Measurements from ENCODE around the gene UVRAG. TPM values are rescaled to one million over a fixed set of nuclear protein-coding genes. Genes with fewer than 3 reads are reported as not detected.

UVRAG gene
- total RNA-seq, 1 donor from 2014 or later: 13.9 TPM

- DNase-seq (ENCODE audit: low spot score): no peak
- intact Hi-C loops (cut with DNase I): no loop called here
Observed at GRCh38 chr11:75782540-75783263, 32.3 kb upstream of the UVRAG start.

DNA sequence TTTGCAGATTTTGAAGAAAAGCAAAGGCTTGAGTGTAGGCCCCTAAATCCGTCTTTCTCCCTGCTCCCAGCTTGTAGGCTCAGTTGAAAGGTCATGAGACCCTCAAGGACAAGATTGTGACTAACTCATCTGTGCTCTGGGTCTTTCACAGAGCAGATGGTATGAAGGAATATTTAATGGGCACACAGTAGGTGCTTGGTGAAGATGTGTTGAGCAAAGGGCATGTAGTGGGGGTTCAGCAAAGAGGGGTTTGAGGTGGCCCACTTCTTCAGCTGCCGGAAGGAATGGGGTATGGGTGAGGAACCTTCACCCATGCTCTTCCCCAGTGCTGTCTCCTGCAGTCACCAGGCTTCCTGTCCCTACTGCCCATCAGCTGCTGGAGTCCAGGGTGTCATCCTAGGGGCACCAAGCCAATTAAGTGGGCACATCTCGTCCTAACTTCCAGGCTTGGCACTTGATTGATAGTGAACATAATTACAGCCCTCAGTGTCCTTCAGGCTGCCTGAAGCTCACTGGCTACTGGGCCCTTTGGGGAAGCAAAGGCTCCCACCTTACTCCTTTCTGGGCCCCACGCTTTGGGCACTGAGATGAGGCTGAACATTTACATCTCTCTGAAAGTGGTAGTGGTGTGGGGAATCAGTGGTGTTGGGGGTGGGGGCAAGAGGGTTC lies 31.5 kb upstream of the UVRAG start:
- DNase-seq (ENCODE audit: low spot score): no peak
- intact Hi-C loops (cut with DNase I): no loop called here

DNA sequence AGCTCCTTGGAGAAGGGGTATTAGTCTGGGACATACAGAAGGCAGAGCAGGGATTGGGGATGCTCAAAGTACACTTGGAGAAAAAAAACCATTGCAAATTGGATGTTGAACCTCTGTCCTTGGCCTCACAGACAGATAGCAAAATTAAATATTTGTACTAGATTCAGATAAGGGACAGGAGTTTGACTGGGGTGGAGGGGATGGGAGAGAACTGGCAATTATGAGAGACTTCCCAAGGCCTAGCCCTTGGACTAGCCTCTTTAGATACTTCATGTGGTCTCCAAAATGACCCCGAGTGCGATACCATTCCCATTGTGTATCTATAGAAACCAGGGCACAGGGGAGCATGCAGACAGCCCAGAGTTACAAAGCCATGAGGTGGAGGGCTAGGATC lies 30.9 kb upstream of the UVRAG start:
- no peak for DNase-seq (ENCODE audit: low spot score)
- intact Hi-C loops (cut with DNase I): no loop called here

- intact Hi-C loops (cut with DNase I): no loop called here
- no peak for DNase-seq (ENCODE audit: low spot score)
Observed at GRCh38 chr11:75784506-75784905, 30.5 kb upstream of the UVRAG start.

- intact Hi-C loops (cut with DNase I): no loop called here
- no peak for DNase-seq (ENCODE audit: low spot score)
Observed at GRCh38 chr11:75785187-75785586, 29.8 kb upstream of the UVRAG start.

DNA sequence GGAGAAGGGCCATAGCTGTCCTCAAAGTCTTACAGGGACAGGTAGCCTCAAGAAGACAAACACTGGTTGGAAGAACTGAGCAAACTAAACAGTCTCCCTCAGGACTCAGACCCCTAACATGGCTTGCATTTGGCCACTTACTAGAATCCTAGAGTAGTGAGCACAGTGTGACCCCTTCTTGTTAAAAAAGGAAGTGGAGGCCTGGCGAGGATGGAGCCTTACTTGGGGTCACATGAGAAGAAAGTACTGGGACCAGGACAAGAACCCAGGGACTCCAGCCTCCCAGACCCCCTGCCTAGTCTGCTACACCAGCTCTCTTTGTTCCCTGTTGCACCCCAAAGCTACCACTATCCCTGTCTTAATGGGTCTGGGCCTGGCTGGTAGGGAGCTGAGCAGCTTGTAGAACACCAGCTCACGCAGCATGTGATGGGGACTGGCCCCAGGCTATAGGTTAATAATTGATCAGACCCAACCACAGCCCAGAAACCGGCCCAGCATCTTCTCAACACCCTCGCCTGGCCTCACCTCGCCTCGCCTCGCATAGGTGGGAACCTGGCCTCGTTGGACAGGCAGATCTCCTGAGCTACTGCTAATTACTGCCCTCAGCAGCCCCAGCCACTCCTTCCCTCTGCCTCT lies 28.8 kb upstream of the UVRAG start:
- no peak for DNase-seq (ENCODE audit: low spot score)
- intact Hi-C loops (cut with DNase I): no loop called here

DNA sequence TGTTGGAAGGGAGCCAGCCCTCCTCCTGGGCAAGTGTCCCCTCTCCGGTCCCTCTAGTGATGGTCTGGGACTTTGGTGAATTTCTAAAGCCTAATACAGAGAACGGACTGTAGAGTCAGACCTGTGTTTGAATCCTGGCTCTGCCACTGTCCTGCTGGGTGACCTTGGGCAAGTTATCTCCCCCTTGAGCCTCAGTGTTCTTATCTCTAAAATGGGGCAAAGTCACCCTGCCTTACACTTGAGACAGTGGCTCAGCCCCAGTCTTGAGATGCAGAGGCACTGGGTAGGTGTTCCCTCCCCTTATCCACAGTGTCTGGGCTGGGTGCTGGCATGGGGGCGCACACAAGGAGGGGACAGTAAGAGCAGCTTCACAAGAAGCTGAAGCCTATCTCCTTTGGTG lies 25.5 kb upstream of the UVRAG start:
- no peak for DNase-seq (ENCODE audit: low spot score)
- intact Hi-C loops (cut with DNase I): no loop called here

DNA sequence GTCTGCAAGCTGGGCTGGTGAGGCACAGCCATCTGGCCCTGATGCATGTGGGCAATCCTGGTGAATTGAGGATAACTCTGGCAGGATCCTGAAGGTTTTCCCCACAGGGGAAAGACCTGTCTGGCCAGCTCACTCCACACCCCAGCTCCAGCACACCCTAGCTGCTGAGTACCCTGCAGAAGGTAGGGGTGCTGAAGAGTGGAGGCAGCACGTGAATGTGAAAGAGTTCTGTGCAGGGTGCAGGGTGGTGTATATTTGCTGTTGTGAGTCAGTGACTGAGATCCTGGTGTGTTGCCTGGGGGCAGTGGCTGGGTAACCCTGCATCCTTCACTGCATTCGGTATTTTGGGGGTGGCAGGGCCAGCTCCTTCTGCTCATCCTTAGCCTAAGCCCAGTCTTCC lies 24.0 kb upstream of the UVRAG start:
- intact Hi-C loops (cut with DNase I): loop anchor here (5.0 kb wide), 1 partner anchor 84 kb away; no protein-coding TSS in a partner anchor
- no peak for DNase-seq (ENCODE audit: low spot score)

- peak; percentile 35 for DNase-seq (ENCODE audit: low spot score)
- intact Hi-C loops (cut with DNase I): loop anchor here (5.0 kb wide), 1 partner anchor 85 kb away; no protein-coding TSS in a partner anchor
Observed at GRCh38 chr11:75792127-75792731, 22.8 kb upstream of the UVRAG start.

DNA sequence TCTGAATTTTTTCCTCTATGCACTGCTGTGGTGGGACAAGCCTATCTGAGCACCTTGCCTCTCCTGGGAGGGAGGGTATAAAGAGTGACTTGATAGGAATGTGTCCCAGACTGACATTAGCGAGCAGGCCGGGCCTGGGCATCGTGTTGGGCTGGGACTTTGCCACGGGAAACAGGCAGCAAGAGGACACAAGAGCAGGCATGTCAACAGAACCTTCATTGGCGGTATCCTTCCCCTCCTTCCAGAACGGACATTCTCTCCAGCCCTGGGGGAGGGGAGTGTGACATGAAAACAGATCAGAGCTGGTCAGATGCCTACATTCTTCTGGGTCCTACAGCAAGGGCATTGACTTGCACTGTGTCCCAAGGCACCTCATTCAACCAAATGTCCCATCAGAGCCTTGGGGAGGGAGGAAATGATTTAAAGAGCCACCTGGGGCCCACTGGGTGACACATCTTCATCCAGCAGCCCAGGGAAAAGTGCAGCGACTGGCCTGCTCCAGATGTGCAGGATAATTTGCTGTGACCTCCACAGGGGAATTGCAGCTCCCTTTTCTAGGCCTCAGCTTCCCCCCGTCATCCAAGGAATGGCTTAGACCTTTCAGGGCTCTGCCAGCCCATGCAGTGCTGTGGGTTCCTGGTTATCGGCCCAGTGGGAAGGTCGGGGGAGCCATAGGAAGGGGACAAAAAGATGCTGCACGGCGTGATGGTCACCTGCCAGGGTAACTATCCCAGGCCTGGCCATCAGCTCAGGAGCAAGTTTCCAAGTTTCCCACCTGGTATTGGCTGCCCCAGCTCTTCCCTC lies 21.8 kb upstream of the UVRAG start:
- intact Hi-C loops (cut with DNase I): loop anchor here (5.0 kb wide), 1 partner anchor 86 kb away; no protein-coding TSS in a partner anchor
- peak; percentile 71 for DNase-seq (ENCODE audit: low spot score)

DNA sequence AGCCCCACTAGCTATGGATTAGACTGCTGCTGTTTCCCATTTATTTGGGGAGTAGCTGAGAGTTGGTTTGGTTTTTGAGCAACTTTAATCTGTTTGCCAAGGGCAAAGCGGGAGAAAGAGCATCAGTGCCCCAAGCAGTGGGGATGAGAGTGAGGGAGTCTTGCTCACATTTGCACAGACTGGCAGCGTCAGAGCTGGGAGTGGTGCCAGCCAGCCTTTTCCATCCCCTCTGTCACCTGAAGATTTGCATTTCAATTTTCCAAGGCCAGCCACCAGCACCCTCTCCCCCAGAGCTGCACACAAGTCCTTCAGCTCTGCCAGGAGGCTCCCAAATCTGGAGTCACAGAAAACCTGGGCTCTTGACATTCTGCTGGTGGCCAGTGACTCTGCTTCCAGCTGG lies 21.0 kb upstream of the UVRAG start:
- intact Hi-C loops (cut with DNase I): loop anchor here (5.0 kb wide), 1 partner anchor 87 kb away; no protein-coding TSS in a partner anchor

DNA sequence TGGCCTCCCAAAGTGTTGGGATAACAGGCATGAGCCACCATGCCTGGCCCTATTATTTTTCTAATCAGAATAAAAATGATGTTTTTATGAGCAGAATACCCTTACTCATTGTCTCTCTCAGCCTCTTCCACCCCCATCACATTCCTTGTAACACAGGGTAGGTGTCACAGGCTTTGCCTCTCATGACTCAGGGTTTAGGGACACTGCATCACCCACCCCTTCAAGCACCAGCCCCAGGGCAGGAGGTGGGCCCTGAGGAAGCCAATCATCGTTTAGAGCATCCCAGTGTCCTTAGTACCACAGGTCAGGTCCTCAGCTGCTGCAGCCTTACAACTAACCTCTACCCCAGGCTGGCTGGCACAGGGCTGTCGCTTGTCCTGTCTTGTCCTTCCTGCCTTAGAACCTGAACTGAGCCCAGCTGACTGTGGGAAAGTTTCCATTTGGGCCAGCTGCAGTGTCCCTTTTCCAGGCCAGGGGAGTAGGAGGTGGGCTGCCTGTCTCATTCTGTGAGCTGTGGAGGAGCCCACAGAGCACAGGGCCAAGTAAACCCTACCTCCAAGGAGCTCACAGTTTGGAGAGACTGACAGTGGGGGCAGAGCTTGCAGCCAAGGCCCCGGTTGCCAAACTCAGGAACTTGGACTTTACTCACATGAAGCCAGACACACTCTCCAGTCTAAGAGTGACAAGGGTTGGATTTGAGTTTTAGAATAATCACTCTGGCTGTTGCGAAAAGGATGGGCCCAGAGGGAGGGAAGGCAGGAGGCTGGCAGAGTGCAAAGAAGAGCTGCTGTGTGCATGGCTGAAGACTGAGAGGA lies 19.5 kb upstream of the UVRAG start:
- intact Hi-C loops (cut with DNase I): no loop called here

More for the DNA sequence above, 21.0 kb upstream of the UVRAG start:
- DNase-seq (ENCODE audit: low spot score): peak; percentile 39

GRCh38 chr11:75796091-75796435 lies 18.9 kb upstream of the UVRAG start:
- intact Hi-C loops (cut with DNase I): no loop called here
- no peak for DNase-seq (ENCODE audit: low spot score)

More for the DNA sequence above, 19.5 kb upstream of the UVRAG start:
- peak; percentile 60 for DNase-seq (ENCODE audit: low spot score)

GRCh38 chr11:75797116-75797515 lies 17.9 kb upstream of the UVRAG start:
- intact Hi-C loops (cut with DNase I): no loop called here
- DNase-seq (ENCODE audit: low spot score): peak; percentile 51

DNA sequence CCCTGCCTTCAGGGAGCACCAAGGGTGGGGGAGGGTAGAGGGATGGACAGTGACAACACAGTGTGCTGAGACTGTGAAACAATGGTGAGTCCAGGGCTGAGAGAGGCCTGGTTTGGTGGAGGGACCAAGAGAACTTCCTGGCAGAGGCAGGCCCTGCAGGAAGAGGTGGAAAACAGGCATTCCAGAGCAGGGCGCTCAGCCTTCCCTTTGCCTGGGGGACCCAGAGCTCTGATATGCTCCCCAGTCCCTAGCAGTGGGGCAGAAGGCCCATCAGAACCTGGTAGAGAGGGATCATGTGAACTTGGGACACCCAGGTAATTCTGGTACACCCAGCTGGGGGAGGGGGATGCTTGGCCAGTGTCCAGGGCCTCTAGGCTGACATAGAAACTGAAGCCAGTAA lies 17.2 kb upstream of the UVRAG start:
- intact Hi-C loops (cut with DNase I): no loop called here
- DNase-seq (ENCODE audit: low spot score): peak; percentile 43

DNA sequence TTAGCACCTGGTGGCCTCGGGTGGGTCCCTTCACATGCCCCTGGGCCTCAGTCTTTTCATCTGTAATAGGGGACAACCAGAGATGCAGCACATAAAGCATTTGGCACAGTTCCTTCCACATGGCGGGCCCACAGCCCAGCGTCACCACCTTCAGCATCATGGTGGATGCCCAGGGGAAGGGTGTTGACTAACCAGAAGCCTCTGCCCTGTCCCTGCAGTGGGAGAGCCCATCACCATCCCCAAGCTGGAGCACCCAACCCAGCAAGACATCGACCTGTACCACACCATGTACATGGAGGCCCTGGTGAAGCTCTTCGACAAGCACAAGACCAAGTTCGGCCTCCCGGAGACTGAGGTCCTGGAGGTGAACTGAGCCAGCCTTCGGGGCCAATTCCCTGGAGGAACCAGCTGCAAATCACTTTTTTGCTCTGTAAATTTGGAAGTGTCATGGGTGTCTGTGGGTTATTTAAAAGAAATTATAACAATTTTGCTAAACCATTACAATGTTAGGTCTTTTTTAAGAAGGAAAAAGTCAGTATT lies 14.8 kb upstream of the UVRAG start:
- DNase-seq (ENCODE audit: low spot score): peak; percentile 69
- intact Hi-C loops (cut with DNase I): loop anchor here (10.0 kb wide), 2 partner anchors 355 to 515 kb away; no protein-coding TSS in a partner anchor

DNA sequence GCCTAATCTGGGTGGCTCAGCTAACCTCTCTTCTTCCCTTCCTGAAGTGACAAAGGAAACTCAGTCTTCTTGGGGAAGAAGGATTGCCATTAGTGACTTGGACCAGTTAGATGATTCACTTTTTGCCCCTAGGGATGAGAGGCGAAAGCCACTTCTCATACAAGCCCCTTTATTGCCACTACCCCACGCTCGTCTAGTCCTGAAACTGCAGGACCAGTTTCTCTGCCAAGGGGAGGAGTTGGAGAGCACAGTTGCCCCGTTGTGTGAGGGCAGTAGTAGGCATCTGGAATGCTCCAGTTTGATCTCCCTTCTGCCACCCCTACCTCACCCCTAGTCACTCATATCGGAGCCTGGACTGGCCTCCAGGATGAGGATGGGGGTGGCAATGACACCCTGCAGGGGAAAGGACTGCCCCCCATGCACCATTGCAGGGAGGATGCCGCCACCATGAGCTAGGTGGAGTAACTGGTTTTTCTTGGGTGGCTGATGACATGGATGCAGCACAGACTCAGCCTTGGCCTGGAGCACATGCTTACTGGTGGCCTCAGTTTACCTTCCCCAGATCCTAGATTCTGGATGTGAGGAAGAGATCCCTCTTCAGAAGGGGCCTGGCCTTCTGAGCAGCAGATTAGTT lies 14.2 kb upstream of the UVRAG start:
- intact Hi-C loops (cut with DNase I): loop anchor here (10.0 kb wide), 2 partner anchors 354 to 514 kb away; no protein-coding TSS in a partner anchor

More for the DNA sequence above, 14.2 kb upstream of the UVRAG start:
- DNase-seq (ENCODE audit: low spot score): no peak

Data from cardiac septum (tissue), 1 donor.